H1 (cell line): Measurements from ENCODE around the gene HYAL4. TPM values are rescaled to one million over a fixed set of nuclear protein-coding genes. Genes with fewer than 3 reads are reported as not detected.

Experiments used
- CTCF ChIA-PET: fragments of 300-600 bp; sonication (Branson Sonifier 250); formaldehyde crosslinking; loops from one replicate; lab custom pipeline; 2021; ENCODE audit not compliant: partially characterized antibody; lab: Charles Lee
- POLR2A ChIA-PET: fragments of 300-600 bp; sonication (Branson Sonifier 250); formaldehyde crosslinking; loops from one replicate; lab custom pipeline; 2021; ENCODE audit warnings: inconsistent platforms; ENCODE audit not compliant: partially characterized antibody; lab: Charles Lee
- DNase-seq, 2 experiments: peaks; one replicate each; pipeline versions ENCODE4 v3.0.0 to v3.0.0-alpha.2; 2010 to 2022; ENCODE audit warnings: low spot score in 2 of 2, low read depth in 1 of 2, mixed read lengths in 1 of 2
- FAIRE-seq: peaks from 2 replicates; lab custom pipeline; 2011; peaks lifted over from hg19 to GRCh38; lab: Jason Lieb, UNC
- H2AFZ ChIP-seq: 2 replicates; pipeline ENCODE4 v1.8.1; 2012; ENCODE audit warnings: low read length, inconsistent platforms
- H2AK5ac ChIP-seq: 2 replicates; pipeline ENCODE4 v1.6.1; 2013; ENCODE audit warnings: low read depth, low read length
- H2BK120ac ChIP-seq: replicated peaks from 2 replicates; pipeline ENCODE3; 2013; ENCODE audit warnings: low read depth, low read length, inconsistent platforms
- H2BK12ac ChIP-seq: 2 replicates; pipeline ENCODE4 v1.6.1; 2013; ENCODE audit warnings: low read depth, low read length
- H2BK15ac ChIP-seq: 2 replicates; pipeline ENCODE4 v1.6.1; 2013; ENCODE audit warnings: low read length
- H2BK20ac ChIP-seq: 2 replicates; pipeline ENCODE4 v1.6.1; 2013; ENCODE audit warnings: low read length
- H2BK5ac ChIP-seq: 2 replicates; pipeline ENCODE4 v1.6.1; 2013; ENCODE audit warnings: low read depth, low read length
- H3K14ac ChIP-seq: 2 replicates; pipeline ENCODE4 v1.6.1; 2013; ENCODE audit warnings: inconsistent platforms; ENCODE audit not compliant: insufficient read length
- H3K18ac ChIP-seq: 2 replicates; pipeline ENCODE4 v1.6.1; 2013; ENCODE audit warnings: low read length; ENCODE audit errors: extremely low read depth
- H3K23ac ChIP-seq: 2 replicates; pipeline ENCODE4 v1.6.1; 2013; ENCODE audit warnings: inconsistent platforms; ENCODE audit not compliant: insufficient read length
- H3K23me2 ChIP-seq: 2 replicates; pipeline ENCODE4 v1.6.1; 2013; ENCODE audit warnings: low read depth, low read length
- H3K27ac ChIP-seq: 2 replicates; pipeline ENCODE4 v1.6.1; 2011; ENCODE audit warnings: low read depth, low read length, inconsistent platforms
- H3K27me3 ChIP-seq, 4 experiments: replicated peaks in 1 of 4; 1 replicate in 1 of 4; 2 replicates in 3 of 4; pipeline versions ENCODE4 v1.6.1 to v1.8.1; 2011 to 2013; ENCODE audit warnings: low read length in 3 of 4, mild to moderate bottlenecking in 3 of 4, inconsistent platforms in 2 of 4, mixed read lengths in 2 of 4, moderate library complexity in 1 of 4; ENCODE audit not compliant: control insufficient read depth in 3 of 4, insufficient read depth in 3 of 4; ENCODE audit errors: extremely low read depth in 1 of 4
- H3K36me3 ChIP-seq, 4 experiments: 2 replicates each; pipeline versions ENCODE4 v1.6.1 to v1.8.1; 2011 to 2013; ENCODE audit warnings: mild to moderate bottlenecking in 4 of 4, low read length in 3 of 4, moderate library complexity in 2 of 4, control low read depth in 1 of 4, inconsistent platforms in 1 of 4; ENCODE audit not compliant: insufficient read depth in 4 of 4, control insufficient read depth in 2 of 4
- H3K4ac ChIP-seq: replicated peaks from 2 replicates; pipeline ENCODE3; 2013; ENCODE audit warnings: low read length, low read depth, mixed read lengths, inconsistent platforms; ENCODE audit not compliant: insufficient read length
- H3K4me1 ChIP-seq, 4 experiments: replicated peaks in 1 of 4; 1 replicate in 1 of 4; 2 replicates in 3 of 4; pipeline versions ENCODE4 v1.6.1 to v1.8.1; 2011 to 2013; ENCODE audit warnings: low read length in 3 of 4, inconsistent platforms in 2 of 4, mixed read lengths in 1 of 4; ENCODE audit not compliant: insufficient read depth in 4 of 4, control insufficient read depth in 3 of 4
- H3K4me2 ChIP-seq, 2 experiments: 2 replicates each; pipeline versions ENCODE4 v1.6.1 to v1.8.1; 2011 to 2013; ENCODE audit warnings: low read depth in 2 of 2, low read length in 2 of 2, control low read depth in 1 of 2, inconsistent platforms in 1 of 2, mild to moderate bottlenecking in 1 of 2; ENCODE audit not compliant: insufficient read depth in 1 of 2
- H3K4me3 ChIP-seq, 4 experiments: fragments of 200-600, 300-600 bp in 1 of 4; sonication (generic), shearing (Covaris generic), sonication (Bioruptor Twin) in 1 of 4; 2 replicates each; pipeline versions ENCODE4 v1.5.1 to v1.8.1; 2011 to 2016; ENCODE audit warnings: low read length in 4 of 4, low read depth in 3 of 4, control low read depth in 2 of 4, inconsistent platforms in 2 of 4, mild to moderate bottlenecking in 2 of 4, mixed read lengths in 1 of 4, moderate library complexity in 1 of 4; ENCODE audit not compliant: insufficient read depth in 2 of 4; ENCODE audit errors: extremely low read depth in 1 of 4
- H3K56ac ChIP-seq: replicated peaks from 2 replicates; pipeline ENCODE3; 2013; ENCODE audit warnings: low read depth, mild to moderate bottlenecking, mixed read lengths, low read length, inconsistent platforms; ENCODE audit not compliant: insufficient read length
- H3K79me1 ChIP-seq: 2 replicates; pipeline ENCODE4 v1.6.1; 2013; ENCODE audit warnings: low read depth, low read length, control low read depth
- H3K79me2 ChIP-seq, 2 experiments: 2 replicates each; pipeline versions ENCODE4 v1.6.1 to v1.8.1; 2012 to 2013; ENCODE audit warnings: low read length in 2 of 2, mild to moderate bottlenecking in 2 of 2, inconsistent platforms in 1 of 2; ENCODE audit not compliant: insufficient read depth in 2 of 2, control insufficient read depth in 1 of 2
- H3K9ac ChIP-seq, 4 experiments: replicated peaks in 1 of 4; 1 replicate in 1 of 4; 2 replicates in 3 of 4; pipeline versions ENCODE4 v1.6.1 to v1.8.1; 2011 to 2013; ENCODE audit warnings: low read depth in 3 of 4, low read length in 3 of 4, control low read depth in 2 of 4, mild to moderate bottlenecking in 2 of 4, moderate library complexity in 2 of 4, inconsistent platforms in 1 of 4; ENCODE audit errors: extremely low read depth in 1 of 4
- H3K9me3 ChIP-seq, 2 experiments: 2 replicates each; pipeline versions ENCODE4 v1.6.1 to v1.8.1; 2012 to 2013; ENCODE audit warnings: mild to moderate bottlenecking in 2 of 2, moderate library complexity in 2 of 2, control low read depth in 1 of 2, inconsistent platforms in 1 of 2, low read depth in 1 of 2, low read length in 1 of 2, mixed read lengths in 1 of 2; ENCODE audit not compliant: insufficient read depth in 2 of 2
- H4K20me1 ChIP-seq, 2 experiments: replicated peaks in 1 of 2; 2 replicates each; pipeline versions ENCODE3 to v1.8.1; 2011 to 2013; ENCODE audit warnings: inconsistent platforms in 2 of 2, low read length in 2 of 2, mild to moderate bottlenecking in 1 of 2; ENCODE audit not compliant: insufficient read depth in 2 of 2, control insufficient read depth in 1 of 2
- H4K5ac ChIP-seq: 2 replicates; pipeline ENCODE4 v1.6.1; 2013; ENCODE audit warnings: low read length, low read depth, mixed read lengths, inconsistent platforms; ENCODE audit not compliant: insufficient read length
- H4K8ac ChIP-seq: 2 replicates; pipeline ENCODE4 v1.8.0; 2013; ENCODE audit warnings: mild to moderate bottlenecking, moderate library complexity, low read length, inconsistent platforms; ENCODE audit not compliant: insufficient read depth; ENCODE audit errors: extremely low read depth
- H4K91ac ChIP-seq: replicated peaks from 2 replicates; pipeline ENCODE3; 2013; ENCODE audit warnings: low read length, mixed read lengths, inconsistent platforms; ENCODE audit not compliant: insufficient read length
- CBX8 ChIP-seq: fragments of 300-800, 300-1000 bp; sonication (generic); IDR thresholded peaks from 2 replicates; pipeline ENCODE4 v1.7.1; 2016; ENCODE audit warnings: low read depth, low read length, borderline replicate concordance
- CHD2 ChIP-seq: IDR thresholded peaks from 2 replicates; pipeline ENCODE4 v1.6.1; 2012; ENCODE audit warnings: low read length, improper control_type of control experiment
- GTF2F1 ChIP-seq: IDR thresholded peaks from 2 replicates; pipeline ENCODE4 v1.6.1; 2012; ENCODE audit warnings: low read depth, low read length, improper control_type of control experiment, borderline replicate concordance
- HDAC6 ChIP-seq: IDR thresholded peaks from one replicate; pipeline ENCODE4 v1.7.1; 2012; ENCODE audit warnings: low read depth, mild to moderate bottlenecking, inconsistent platforms, low read length, moderate library complexity
- JUN ChIP-seq: IDR thresholded peaks from 2 replicates; pipeline ENCODE4 v1.6.1; 2011; ENCODE audit warnings: low read depth, mild to moderate bottlenecking, improper control_type of control experiment, low read length
- JUND ChIP-seq: IDR thresholded peaks from 2 replicates; pipeline ENCODE4 v1.6.1; 2011; ENCODE audit warnings: mild to moderate bottlenecking, improper control_type of control experiment, low read length
- POLR2A ChIP-seq, 2 experiments: IDR thresholded peaks; 1 replicate in 1 of 2; 2 replicates in 1 of 2; pipeline ENCODE4 v1.6.1; 2011; ENCODE audit warnings: low read depth in 2 of 2, low read length in 2 of 2, mild to moderate bottlenecking in 2 of 2; ENCODE audit errors: control extremely low read depth in 1 of 2
- SAP30 ChIP-seq: fragments of 300-600 bp; sonication (generic); IDR thresholded peaks from 2 replicates; pipeline ENCODE4 v1.7.1; 2012; ENCODE audit warnings: low read length, moderate library complexity, mild to moderate bottlenecking, inconsistent platforms; ENCODE audit not compliant: insufficient read depth, insufficient replicate concordance
- SIX5 ChIP-seq: IDR thresholded peaks from 2 replicates; pipeline ENCODE4 v1.6.1; 2011; ENCODE audit warnings: mild to moderate bottlenecking, low read depth, low read length
- SP1 ChIP-seq: IDR thresholded peaks from 2 replicates; pipeline ENCODE4 v1.6.1; 2011; ENCODE audit warnings: low read depth, low read length
- USF2 ChIP-seq: IDR thresholded peaks from 2 replicates; pipeline ENCODE4 v1.6.1; 2011; ENCODE audit warnings: low read length, improper control_type of control experiment
- YY1 ChIP-seq: IDR thresholded peaks from 2 replicates; pipeline ENCODE4 v1.6.1; 2011; ENCODE audit warnings: low read depth, mild to moderate bottlenecking, low read length
- WGBS, 2 experiments: shearing (Covaris generic) in 1 of 2; methylation state at CpG; one replicate each; pipeline versions ENCODE4 v1.1.6 to v1.1.7; 2013 to 2015; ENCODE audit warnings: low lambda C conversion rate in 2 of 2, mixed read lengths in 2 of 2, inconsistent platforms in 1 of 2, low coverage in 1 of 2, missing lambda C conversion rate in 1 of 2; ENCODE audit not compliant: insufficient replicate concordance in 2 of 2, insufficient coverage in 1 of 2, insufficient read length in 1 of 2; ENCODE audit errors: extremely low coverage in 1 of 2, missing lambda C conversion rate in 1 of 2; 5-methylcytosine and 5-hydroxymethylcytosine counted together
- polyA plus RNA-seq, 7 experiments: library from polyadenylated mRNA; depleted of rRNA in 3 of 7; stranded (reverse) in 5 of 7; unstranded in 2 of 7; fragments of >200 nt in 5 of 7; fragments of 200-250 nt in 2 of 7; gene quantifications; 1 replicate in 5 of 7; 2 replicates in 1 of 7; 4 replicates in 1 of 7; pipeline versions ENCODE4 v1.2.1 to v1.2.3, GENCODE V29; 2011 to 2013; ENCODE audit warnings: missing spikeins in 2 of 7, mixed read lengths in 2 of 7
- total RNA-seq: library from RNA; stranded (reverse); fragmentation: NEBNext Ultra II Directional; extraction: Animal tissue kit (Norgen Biotek cat#: 25700); gene quantifications from 2 replicates; pipeline ENCODE4 v1.2.1, GENCODE V29; 2021
- TF ChIP-seq, protein P1 (sequence below): IDR thresholded peaks from 2 replicates; pipeline ENCODE4 v1.6.1; 2012; ENCODE audit warnings: inconsistent platforms

The HYAL4 gene
- total and polyA plus RNA-seq, 2 of the 8 experiments (the other 6 are each of a cell fraction or from before 2014, with no cell fraction given): not detected

- Histone ChIP-seq H3K18ac (no peak overlapping the region), H3K9me3 (no peaks in the 10 kb centered on the region), H3K4ac (no peak overlapping the region), H4K20me1 (no peaks in the 10 kb centered on the region), H2BK12ac (no peak overlapping the region), H2BK15ac (no peak overlapping the region), H4K91ac (no peak overlapping the region), H3K4me1 (no peaks in the 10 kb centered on the region), H3K14ac (no peak overlapping the region), H3K56ac (no peak overlapping the region), H2AK5ac (no peak overlapping the region), H3K79me1 (no peaks in the 10 kb centered on the region), H3K23me2 (no peaks in the 10 kb centered on the region), H3K27ac (no peak overlapping the region), H2BK20ac (no peak overlapping the region), H3K27me3 (no peaks in the 10 kb centered on the region), H3K23ac (no peak overlapping the region), H2AFZ (no peak overlapping the region), H4K8ac (no peak overlapping the region), H3K4me3 (no peak overlapping the region), H3K79me2 (no peaks in the 10 kb centered on the region), H4K5ac (no peak overlapping the region), H3K4me2 (no peak overlapping the region), H3K9ac (no peak overlapping the region), H2BK5ac (no peak overlapping the region), H3K36me3 (no peaks in the 10 kb centered on the region), H2BK120ac (no peak overlapping the region)
- ChIA-PET POLR2A (no interaction called here), CTCF (interaction anchor here (1.1 to 1.2 kb wide), 2 partner anchors 14 to 15 kb away, joined by 3 read pairs; no protein-coding TSS in a partner anchor)
- WGBS, 2 experiments: 77% methylated on average over 1 of the region's 1 CpG; no CpG with 5 or more reads in 1 of the 2 experiments
- no peak for DNase-seq
- FAIRE-seq: no peak
- no peak for TF ChIP-seq GTF2F1
- TF ChIP-seq SP1: no peak
- no peak for TF ChIP-seq SAP30
- TF ChIP-seq YY1: no peak
- TF ChIP-seq USF2: no peak
- TF ChIP-seq JUND: no peak
- TF ChIP-seq HDAC6: no peak
- no peak for TF ChIP-seq SIX5
- no peak for TF ChIP-seq POLR2A (IDR thresholded peaks at IDR 0.05; ENCODE audit: control extremely low read depth in 1 of 2, low read depth in 2 of 2, low read length in 2 of 2)
- TF ChIP-seq CHD2: no peak
- TF ChIP-seq CBX8: no peak
- TF ChIP-seq, protein P1, sequence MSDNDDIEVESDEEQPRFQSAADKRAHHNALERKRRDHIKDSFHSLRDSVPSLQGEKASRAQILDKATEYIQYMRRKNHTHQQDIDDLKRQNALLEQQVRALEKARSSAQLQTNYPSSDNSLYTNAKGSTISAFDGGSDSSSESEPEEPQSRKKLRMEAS: no peak
- no peak for TF ChIP-seq JUN
Observed at GRCh38 chr7:123849855-123850254, 4.9 kb downstream of the HYAL4 start.
